MM.1S (cell line): ENCODE measurements around the gene MTMR2.

Experiments used
- DNase-seq: peaks from one replicate; pipeline ENCODE4 v3.0.0-alpha.2; 2015
- H2AFZ ChIP-seq: fragments of 300-600 bp; sonication (generic); 2 replicates; pipeline ENCODE4 v1.6.0; 2016; ENCODE audit warnings: antibody characterized with exemption, low read length
- H3F3A ChIP-seq: fragments of 300-600 bp; sonication (generic); 2 replicates; pipeline ENCODE4 v1.6.1; 2016; ENCODE audit warnings: mild to moderate bottlenecking, antibody characterized with exemption, low read length, moderate library complexity, mixed read lengths; ENCODE audit not compliant: insufficient read depth
- H3K27ac ChIP-seq: fragments of 300-600 bp; sonication (generic); 2 replicates; pipeline ENCODE4 v1.5.1; 2016; ENCODE audit warnings: mild to moderate bottlenecking, low read length
- H3K27me3 ChIP-seq: fragments of 300-600 bp; sonication (generic); replicated peaks from 2 replicates; pipeline ENCODE4 v1.6.0; 2016; ENCODE audit warnings: low read length; ENCODE audit not compliant: insufficient read depth
- H3K36me3 ChIP-seq: fragments of 300-600 bp; sonication (generic); replicated peaks from 2 replicates; pipeline ENCODE4 v1.6.1; 2016; ENCODE audit warnings: mild to moderate bottlenecking, low read length, mixed read lengths; ENCODE audit not compliant: insufficient read depth
- H3K4me1 ChIP-seq: fragments of 300-600 bp; sonication (generic); 2 replicates; pipeline ENCODE4 v1.6.1; 2016; ENCODE audit warnings: low read length, mixed read lengths
- H3K4me2 ChIP-seq: fragments of 300-600 bp; sonication (generic); 2 replicates; pipeline ENCODE4 v1.6.0; 2016; ENCODE audit warnings: low read depth, low read length
- H3K4me3 ChIP-seq: fragments of 300-600 bp; sonication (generic); 2 replicates; pipeline ENCODE4 v1.5.1; 2016; ENCODE audit warnings: low read length, mixed read lengths
- H3K79me2 ChIP-seq: fragments of 300-600 bp; sonication (generic); 2 replicates; pipeline ENCODE4 v1.6.1; 2016; ENCODE audit warnings: mixed run types, low read length, mixed read lengths
- H3K9ac ChIP-seq: fragments of 300-600 bp; sonication (generic); 2 replicates; pipeline ENCODE4 v1.6.1; 2016; ENCODE audit warnings: low read length, mixed read lengths
- H3K9me2 ChIP-seq: fragments of 300-600 bp; sonication (generic); replicated peaks from 2 replicates; pipeline ENCODE4 v1.6.1; 2016; ENCODE audit warnings: mild to moderate bottlenecking, low read length, mixed read lengths; ENCODE audit not compliant: insufficient read depth
- H3K9me3 ChIP-seq: fragments of 300-600 bp; sonication (generic); replicated peaks from 2 replicates; pipeline ENCODE4 v1.6.1; 2016; ENCODE audit warnings: mild to moderate bottlenecking, low read length, mixed read lengths; ENCODE audit not compliant: insufficient read depth
- H4K20me1 ChIP-seq: fragments of 300-600 bp; sonication (generic); 2 replicates; pipeline ENCODE4 v1.6.1; 2016; ENCODE audit warnings: mild to moderate bottlenecking, low read length, moderate library complexity, mixed read lengths; ENCODE audit not compliant: insufficient read depth
- CTCF ChIP-seq: fragments of 300-600 bp; sonication (generic); IDR thresholded peaks from 2 replicates; pipeline ENCODE4 v1.5.1; 2016; ENCODE audit warnings: antibody characterized with exemption, low read length, mixed read lengths
- EZH2 ChIP-seq: fragments of 300-600 bp; sonication (generic); optimal IDR thresholded peaks from 2 replicates; pipeline ENCODE3; 2017; ENCODE audit warnings: low read depth, mild to moderate bottlenecking, antibody characterized with exemption, low read length, mixed read lengths
- EZH2phosphoT487 ChIP-seq: fragments of 300-600 bp; sonication (generic); IDR thresholded peaks from 2 replicates; pipeline ENCODE4 v1.6.1; 2018; ENCODE audit warnings: antibody characterized with exemption, low read length

The MTMR2 gene

GRCh38 chr11:95888439-95888838 lies 35.5 kb downstream of the MTMR2 start:
- H4K20me1 ChIP-seq, result no peaks in the 10 kb centered on the region
- H3K9me2 ChIP-seq, result no peaks in the 10 kb centered on the region
- H3K79me2 ChIP-seq, result no peaks in the 10 kb centered on the region
- H3F3A ChIP-seq, result no peaks in the 10 kb centered on the region
- H3K27ac ChIP-seq, result no peak overlapping the region
- H3K4me3 ChIP-seq, result no peak overlapping the region
- no peaks in the 10 kb centered on the region for H3K27me3 ChIP-seq
- no peaks in the 10 kb centered on the region for H3K4me1 ChIP-seq
- H2AFZ ChIP-seq, result no peak overlapping the region
- H3K36me3 ChIP-seq, result no peaks in the 10 kb centered on the region
- DNase-seq, result no peak
- H3K9me3 ChIP-seq, result no peaks in the 10 kb centered on the region
- no peak overlapping the region for H3K4me2 ChIP-seq
- no peak for TF ChIP-seq EZH2phosphoT487
- no peak for TF ChIP-seq CTCF
- no peak for TF ChIP-seq EZH2
- no peak overlapping the region for H3K9ac ChIP-seq

DNA sequence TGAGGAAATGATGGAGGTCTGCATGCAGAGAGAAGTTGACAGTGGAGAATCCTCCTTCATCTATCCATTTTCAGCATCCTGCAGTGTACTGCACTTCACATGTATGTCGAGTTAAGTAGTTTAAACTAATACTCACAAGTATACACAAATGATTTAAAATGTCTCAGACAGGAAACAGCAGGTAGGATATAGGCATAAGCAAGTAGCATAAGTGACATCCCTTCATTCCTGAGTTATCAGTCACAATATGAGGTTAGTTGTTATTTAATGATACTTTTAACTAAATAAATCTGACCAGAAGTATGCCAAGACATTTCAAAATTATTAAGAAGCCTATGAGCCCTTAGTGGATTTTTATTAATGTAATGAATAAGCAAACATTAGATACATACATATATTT lies 37.4 kb downstream of the MTMR2 start:
- Histone ChIP-seq H3K9me3 (no peaks in the 10 kb centered on the region), H3K9ac (no peak overlapping the region), H3K4me1 (no peaks in the 10 kb centered on the region), H4K20me1 (no peaks in the 10 kb centered on the region), H3K9me2 (no peaks in the 10 kb centered on the region), H3K27ac (no peak overlapping the region), H3K4me2 (no peak overlapping the region), H3F3A (no peaks in the 10 kb centered on the region), H3K36me3 (no peaks in the 10 kb centered on the region), H3K79me2 (no peaks in the 10 kb centered on the region), H3K4me3 (no peak overlapping the region), H2AFZ (no peak overlapping the region), H3K27me3 (no peaks in the 10 kb centered on the region)
- no peak for TF ChIP-seq EZH2
- no peak for TF ChIP-seq CTCF
- no peak for TF ChIP-seq EZH2phosphoT487
- DNase-seq, result no peak

DNA sequence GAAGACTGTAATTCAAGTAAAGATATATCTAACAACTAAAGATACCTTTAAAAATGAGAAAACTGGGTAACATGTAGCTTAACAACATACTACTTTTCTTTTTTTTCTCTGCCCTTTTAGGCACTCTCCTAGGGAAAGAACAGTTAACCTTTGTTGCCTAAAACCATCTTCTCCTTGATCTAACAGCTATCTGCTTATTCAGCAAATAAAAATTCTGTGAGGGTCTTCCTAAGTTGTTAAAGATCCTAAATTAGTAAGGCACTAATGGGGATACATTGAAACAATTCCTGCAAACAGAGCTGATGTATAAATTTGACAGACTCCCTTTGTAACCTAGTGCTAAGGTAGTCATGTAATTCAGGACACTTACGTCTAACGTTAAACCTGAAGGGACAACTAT lies 39.1 kb downstream of the MTMR2 start:
- no peak for DNase-seq
- H3K36me3 ChIP-seq, result no peaks in the 10 kb centered on the region
- no peaks in the 10 kb centered on the region for H4K20me1 ChIP-seq
- TF ChIP-seq EZH2 (no peak), CTCF (no peak), EZH2phosphoT487 (no peak)
- no peak overlapping the region for H3K4me2 ChIP-seq
- H2AFZ ChIP-seq, result no peak overlapping the region
- no peaks in the 10 kb centered on the region for H3K79me2 ChIP-seq
- no peaks in the 10 kb centered on the region for H3K9me2 ChIP-seq
- H3K9me3 ChIP-seq, result no peaks in the 10 kb centered on the region
- no peaks in the 10 kb centered on the region for H3K4me1 ChIP-seq
- H3K27me3 ChIP-seq, result no peaks in the 10 kb centered on the region
- no peak overlapping the region for H3K27ac ChIP-seq
- no peak overlapping the region for H3K9ac ChIP-seq
- H3F3A ChIP-seq, result no peaks in the 10 kb centered on the region
- no peak overlapping the region for H3K4me3 ChIP-seq
